K562 (cell line): ENCODE results near the gene CSF2. TPM values are rescaled to one million over a fixed set of nuclear protein-coding genes. Genes with fewer than 3 reads are reported as not detected.

Experiments
- BRD9 ChIP-seq: fragments of 450-650 bp; IDR thresholded peaks from 2 replicates; pipeline ENCODE4 v1.6.1; 2018; ENCODE audit warnings: low read depth; ENCODE audit not compliant: partially characterized antibody
- CBFA2T2 ChIP-seq: fragments of 450-650 bp; conservative IDR thresholded peaks from 2 replicates; pipeline ENCODE4 v1.6.1; 2017; ENCODE audit warnings: mild to moderate bottlenecking
- CBX5 ChIP-seq: IDR thresholded peaks from 2 replicates; pipeline ENCODE4 v1.6.1; 2014; ENCODE audit warnings: low read depth, borderline replicate concordance
- ESRRB ChIP-seq: fragments of 250-450 bp; sonication (Bioruptor Pico); IDR thresholded peaks from 2 replicates; pipeline ENCODE4 v1.5.0; 2020; ENCODE audit warnings: mild to moderate bottlenecking, moderate library complexity, borderline replicate concordance
- HNRNPLL ChIP-seq: fragments of 200-400 bp; formaldehyde crosslinking; IDR thresholded peaks from 2 replicates; pipeline ENCODE4 v1.6.1; 2017; ENCODE audit warnings: low read length, low read depth, mild to moderate bottlenecking; ENCODE audit not compliant: poor library complexity, severe bottlenecking
- HSF4 ChIP-seq: fragments of 250-450 bp; sonication (Bioruptor Pico); IDR thresholded peaks from 2 replicates; pipeline ENCODE4 v2.1.2; 2022; ENCODE audit warnings: mild to moderate bottlenecking, moderate library complexity, borderline replicate concordance
- KDM5B ChIP-seq: fragments of 200-600 bp; sonication (generic); IDR thresholded peaks from 2 replicates; pipeline ENCODE4 v1.6.1; 2012; ENCODE audit warnings: low read depth, mild to moderate bottlenecking, moderate library complexity, low read length, control low read depth, inconsistent platforms; ENCODE audit not compliant: insufficient replicate concordance
- MTF1 ChIP-seq: fragments of 250-450 bp; sonication (Bioruptor Pico); IDR thresholded peaks from 2 replicates; pipeline ENCODE4 v1.9.0; 2021; ENCODE audit warnings: moderate library complexity, mild to moderate bottlenecking, inconsistent platforms, borderline replicate concordance
- NR4A1 ChIP-seq, 2 experiments: fragments of 250-450 bp in 1 of 2; fragments of 450-650 bp in 1 of 2; sonication (Bioruptor Pico) in 1 of 2; IDR thresholded peaks; 2 replicates each; pipeline versions ENCODE4 v1.4.0 to v1.6.1; 2016 to 2020; ENCODE audit warnings: mild to moderate bottlenecking in 2 of 2, missing compliant biosample characterization in 1 of 2, missing genetic modification characterization in 1 of 2, moderate library complexity in 1 of 2
- RBM15 ChIP-seq: fragments of 200-400 bp; formaldehyde crosslinking; IDR thresholded peaks from 2 replicates; pipeline ENCODE4 v1.6.1; 2018; ENCODE audit warnings: mild to moderate bottlenecking, low read length, moderate library complexity; ENCODE audit not compliant: insufficient read depth
- TOE1 ChIP-seq, 2 experiments: fragments of 450-650 bp in 1 of 2; sonication (generic) in 1 of 2; formaldehyde crosslinking in 1 of 2; IDR thresholded peaks; 2 replicates each; pipeline versions ENCODE4 v1.7.1 to v1.8.0; 2016 to 2022; ENCODE audit warnings: borderline replicate concordance in 2 of 2, mild to moderate bottlenecking in 2 of 2, antibody characterized with exemption in 1 of 2, inconsistent platforms in 1 of 2, low read depth in 1 of 2, missing genetic modification reagents in 1 of 2, moderate library complexity in 1 of 2
- XRCC5 ChIP-seq: fragments of 200-400 bp; formaldehyde crosslinking; IDR thresholded peaks from 2 replicates; pipeline ENCODE4 v1.6.1; 2017; ENCODE audit warnings: low read depth, mild to moderate bottlenecking, low read length
- ZNF282 ChIP-seq: sonication (generic); formaldehyde crosslinking; IDR thresholded peaks from 2 replicates; pipeline ENCODE4 v1.8.1; 2023; ENCODE audit warnings: missing genetic modification reagents
- ZNF561 ChIP-seq: fragments of 450-650 bp; formaldehyde crosslinking; conservative IDR thresholded peaks from 2 replicates; pipeline ENCODE4 v1.4.0; 2020; ENCODE audit warnings: mild to moderate bottlenecking, moderate library complexity
- polyA plus RNA-seq, 8 experiments: library from polyadenylated mRNA; depleted of rRNA in 4 of 8; stranded (reverse) in 5 of 8; unstranded in 3 of 8; fragments of >200 nt; fragmentation: Nextera tagmentation in 2 of 8; fragmentation: Illumina TruSeq in 1 of 8; extraction: Ambion mirVana in 2 of 8; extraction: Trizol in 1 of 8; gene quantifications; 2 replicates each; pipeline versions ENCODE4 v1.2.1 to v1.2.3, GENCODE V29; 2011 to 2014; ENCODE audit warnings: inconsistent platforms in 1 of 8, missing spikeins in 1 of 8
- total RNA-seq, 7 experiments: library from RNA; depleted of rRNA in 6 of 7; stranded (reverse); fragments of >200 nt in 6 of 7; fragmentation: Illumina TruSeq in 2 of 7; extraction: Trizol in 2 of 7; gene quantifications; 2 replicates each; pipeline versions ENCODE4 v1.2.1 to v1.2.3, GENCODE V29; 2011 to 2021; ENCODE audit warnings: low replicate concordance in 1 of 7
- TF ChIP-seq, protein P1 (sequence below): fragments of 450-650 bp; IDR thresholded peaks from 2 replicates; pipeline ENCODE4 v1.6.1; 2016; ENCODE audit warnings: low read depth, mild to moderate bottlenecking, moderate library complexity
- TF ChIP-seq, protein P2 (sequence below): sonication (generic); formaldehyde crosslinking; IDR thresholded peaks from 2 replicates; pipeline ENCODE4 v1.8.1; 2023; ENCODE audit warnings: mild to moderate bottlenecking, missing genetic modification reagents
- TF ChIP-seq, protein P3 (sequence below): fragments of 450-650 bp; formaldehyde crosslinking; IDR thresholded peaks from 2 replicates; pipeline ENCODE4 v1.4.0; 2022; ENCODE audit warnings: missing genetic modification characterization
- TF ChIP-seq, protein P4 (sequence below): fragments of 200-800 bp; sonication (Bioruptor generic); IDR thresholded peaks from 2 replicates; pipeline ENCODE4 v1.6.1; 2017; ENCODE audit warnings: missing genetic modification characterization, missing compliant biosample characterization

CSF2 gene
- total and polyA plus RNA-seq, 9 of the 15 experiments (the other 6 are each of a cell fraction or from before 2014, with no cell fraction given), result 0.25 to 0.29 TPM; not detected in 7

DNA sequence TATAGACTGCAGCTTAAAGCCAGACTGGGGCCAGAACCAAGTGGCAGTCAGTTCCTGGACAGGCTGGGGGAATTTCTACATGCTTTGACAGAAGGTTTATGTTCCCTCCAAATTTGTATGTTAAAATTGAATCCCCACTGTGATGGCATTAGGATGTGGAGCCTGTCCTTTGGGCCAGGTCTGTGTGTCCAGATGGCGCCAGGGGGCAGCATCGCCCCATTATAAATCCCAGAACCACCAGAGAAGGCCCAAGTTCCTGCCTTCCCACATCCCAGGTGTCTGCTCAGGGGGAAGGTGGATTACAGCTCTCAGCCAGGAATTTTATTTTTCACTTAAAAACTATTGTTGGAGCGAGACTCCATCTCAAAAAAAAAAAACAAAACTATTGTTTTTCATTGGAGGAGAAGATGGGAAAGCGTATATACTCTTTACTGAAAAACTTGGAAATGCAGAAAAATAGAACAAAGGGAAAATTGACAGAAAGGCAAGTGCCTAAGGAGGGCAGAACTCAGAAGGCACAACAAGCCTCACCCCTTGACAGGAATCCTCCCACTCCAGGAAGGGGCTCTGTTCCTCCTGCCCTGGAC is 8.1 kb upstream of the CSF2 start (continued):
- TF ChIP-seq ZNF561, result no peak
- TF ChIP-seq ESRRB (CRISPR knock-in tag), result no peak
- no peak for TF ChIP-seq RBM15
- peak; percentile 52 for TF ChIP-seq BRD9
- no peak for TF ChIP-seq XRCC5
- TF ChIP-seq NR4A1 (CRISPR knock-in tag; IDR thresholded peaks at IDR 0.05), result no peak
- TF ChIP-seq NR4A1 (tag; IDR thresholded peaks at IDR 0.05), result no peak
- no peak for TF ChIP-seq TOE1 (IDR thresholded peaks at IDR 0.05; ENCODE audit: borderline replicate concordance)
- TF ChIP-seq TOE1 (CRISPR knock-in tag; IDR thresholded peaks at IDR 0.05; ENCODE audit: borderline replicate concordance, low read depth), result no peak
- TF ChIP-seq, protein P1, sequence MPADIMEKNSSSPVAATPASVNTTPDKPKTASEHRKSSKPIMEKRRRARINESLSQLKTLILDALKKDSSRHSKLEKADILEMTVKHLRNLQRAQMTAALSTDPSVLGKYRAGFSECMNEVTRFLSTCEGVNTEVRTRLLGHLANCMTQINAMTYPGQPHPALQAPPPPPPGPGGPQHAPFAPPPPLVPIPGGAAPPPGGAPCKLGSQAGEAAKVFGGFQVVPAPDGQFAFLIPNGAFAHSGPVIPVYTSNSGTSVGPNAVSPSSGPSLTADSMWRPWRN, result no peak
- no peak for TF ChIP-seq MTF1 (CRISPR knock-in tag)
- TF ChIP-seq, protein P2, sequence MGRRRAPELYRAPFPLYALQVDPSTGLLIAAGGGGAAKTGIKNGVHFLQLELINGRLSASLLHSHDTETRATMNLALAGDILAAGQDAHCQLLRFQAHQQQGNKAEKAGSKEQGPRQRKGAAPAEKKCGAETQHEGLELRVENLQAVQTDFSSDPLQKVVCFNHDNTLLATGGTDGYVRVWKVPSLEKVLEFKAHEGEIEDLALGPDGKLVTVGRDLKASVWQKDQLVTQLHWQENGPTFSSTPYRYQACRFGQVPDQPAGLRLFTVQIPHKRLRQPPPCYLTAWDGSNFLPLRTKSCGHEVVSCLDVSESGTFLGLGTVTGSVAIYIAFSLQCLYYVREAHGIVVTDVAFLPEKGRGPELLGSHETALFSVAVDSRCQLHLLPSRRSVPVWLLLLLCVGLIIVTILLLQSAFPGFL (CRISPR knock-in tag), result no peak
- no peak for TF ChIP-seq HNRNPLL
- TF ChIP-seq, protein P3, sequence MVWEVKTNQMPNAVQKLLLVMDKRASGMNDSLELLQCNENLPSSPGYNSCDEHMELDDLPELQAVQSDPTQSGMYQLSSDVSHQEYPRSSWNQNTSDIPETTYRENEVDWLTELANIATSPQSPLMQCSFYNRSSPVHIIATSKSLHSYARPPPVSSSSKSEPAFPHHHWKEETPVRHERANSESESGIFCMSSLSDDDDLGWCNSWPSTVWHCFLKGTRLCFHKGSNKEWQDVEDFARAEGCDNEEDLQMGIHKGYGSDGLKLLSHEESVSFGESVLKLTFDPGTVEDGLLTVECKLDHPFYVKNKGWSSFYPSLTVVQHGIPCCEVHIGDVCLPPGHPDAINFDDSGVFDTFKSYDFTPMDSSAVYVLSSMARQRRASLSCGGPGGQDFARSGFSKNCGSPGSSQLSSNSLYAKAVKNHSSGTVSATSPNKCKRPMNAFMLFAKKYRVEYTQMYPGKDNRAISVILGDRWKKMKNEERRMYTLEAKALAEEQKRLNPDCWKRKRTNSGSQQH (CRISPR knock-in tag), result no peak
- no peak for TF ChIP-seq HSF4
- no peak for TF ChIP-seq CBX5
- no peak for TF ChIP-seq KDM5B
- no peak for TF ChIP-seq ZNF282 (CRISPR knock-in tag)
- TF ChIP-seq, protein P4, sequence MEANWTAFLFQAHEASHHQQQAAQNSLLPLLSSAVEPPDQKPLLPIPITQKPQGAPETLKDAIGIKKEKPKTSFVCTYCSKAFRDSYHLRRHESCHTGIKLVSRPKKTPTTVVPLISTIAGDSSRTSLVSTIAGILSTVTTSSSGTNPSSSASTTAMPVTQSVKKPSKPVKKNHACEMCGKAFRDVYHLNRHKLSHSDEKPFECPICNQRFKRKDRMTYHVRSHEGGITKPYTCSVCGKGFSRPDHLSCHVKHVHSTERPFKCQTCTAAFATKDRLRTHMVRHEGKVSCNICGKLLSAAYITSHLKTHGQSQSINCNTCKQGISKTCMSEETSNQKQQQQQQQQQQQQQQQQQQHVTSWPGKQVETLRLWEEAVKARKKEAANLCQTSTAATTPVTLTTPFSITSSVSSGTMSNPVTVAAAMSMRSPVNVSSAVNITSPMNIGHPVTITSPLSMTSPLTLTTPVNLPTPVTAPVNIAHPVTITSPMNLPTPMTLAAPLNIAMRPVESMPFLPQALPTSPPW (CRISPR knock-in tag), result no peak
- TF ChIP-seq CBFA2T2, result no peak
